ENCODE data around the gene BICD1. TPM values are rescaled to one million over a fixed set of nuclear protein-coding genes. Genes with fewer than 3 reads are reported as not detected.
A peak's percentile ranks its signal among the peaks of the same experiment; 100 is the strongest.

Gene BICD1
- total and polyA plus RNA-seq, 2 of the 13 experiments (the other 11 are each of a cell fraction or from before 2014, with no cell fraction given): 4.5 to 5.2 TPM

- TF ChIP-seq ZNF570 (CRISPR knock-in tag; IDR thresholded peaks at IDR 0.05; ENCODE audit: borderline replicate concordance) (no peak), ZNF577 (CRISPR knock-in tag; IDR thresholded peaks at IDR 0.05; ENCODE audit: borderline replicate concordance, low read depth) (no peak), ZNF883 (CRISPR knock-in tag; IDR thresholded peaks at IDR 0.05; ENCODE audit: not compliant biosample characterization) (peak; percentile 51), ZNF784 (CRISPR knock-in tag; IDR thresholded peaks at IDR 0.05; ENCODE audit: borderline replicate concordance) (no peak), SPEN (CRISPR knock-in tag; IDR thresholded peaks at IDR 0.05; ENCODE audit: low read depth) (peak; percentile 61), HNRNPK (IDR thresholded peaks at IDR 0.05; ENCODE audit: low read depth, low read length, poor library complexity, severe bottlenecking) (peak; percentile 59), NCOA2 (CRISPR knock-in tag; IDR thresholded peaks at IDR 0.05) (0 out of 2 replicates have a peak, but pooled peaks have one; percentile 11), ATM (IDR thresholded peaks at IDR 0.05; ENCODE audit: borderline replicate concordance) (no peak), HIVEP1 (CRISPR knock-in tag; IDR thresholded peaks at IDR 0.05) (no peak), ZNF337 (CRISPR knock-in tag; IDR thresholded peaks at IDR 0.05; ENCODE audit: borderline replicate concordance, low read depth) (no peak), ZSCAN20 (CRISPR knock-in tag; IDR thresholded peaks at IDR 0.05; ENCODE audit: borderline replicate concordance) (peak; percentile 37; the same call in 1 of the 2 replicates), ELF3 (CRISPR knock-in tag; IDR thresholded peaks at IDR 0.05) (peak; percentile 71), DDIT3 (CRISPR knock-in tag; IDR thresholded peaks at IDR 0.05) (no peak), NFIB (CRISPR knock-in tag; IDR thresholded peaks at IDR 0.05; ENCODE audit: borderline replicate concordance) (no peak), KAT2B (IDR thresholded peaks at IDR 0.05; ENCODE audit: borderline replicate concordance, low read depth, low read length) (no peak), MLX (CRISPR knock-in tag; IDR thresholded peaks at IDR 0.05) (no peak), TBX3 (IDR thresholded peaks at IDR 0.05; ENCODE audit: borderline replicate concordance) (no peak), ZBTB21 (CRISPR knock-in tag; IDR thresholded peaks at IDR 0.05) (no peak), RNF219 (CRISPR knock-in tag; IDR thresholded peaks at IDR 0.05) (no peak), BHLHE40 (IDR thresholded peaks at IDR 0.05; ENCODE audit: low read length) (no peak), TBX2 (CRISPR knock-in tag; IDR thresholded peaks at IDR 0.05; ENCODE audit: borderline replicate concordance) (peak; percentile 59), NFKB2 (CRISPR knock-in tag; IDR thresholded peaks at IDR 0.05; ENCODE audit: borderline replicate concordance) (peak; percentile 73; the same call in 1 of the 2 replicates), NRL (CRISPR knock-in tag; IDR thresholded peaks at IDR 0.05; ENCODE audit: borderline replicate concordance) (peak; percentile 73; the same call in 1 of the 2 replicates), ZBTB7B (CRISPR knock-in tag; IDR thresholded peaks at IDR 0.05) (0 out of 2 replicates have a peak, but pooled peaks have one; percentile 52), SIX1 (CRISPR knock-in tag; IDR thresholded peaks at IDR 0.05; ENCODE audit: borderline replicate concordance) (no peak), CEBPB (IDR thresholded peaks at IDR 0.05; ENCODE audit: borderline replicate concordance, low read depth, low read length) (no peak), ARNTL (CRISPR knock-in tag; IDR thresholded peaks at IDR 0.05) (no peak)
These were observed at the start of gene BICD1 (continued) for GRCh38 chr12:32106517-32107358.

All from HepG2 (cell line).